Psoas muscle (tissue), 8 donors: ENCODE data around the gene NVL. TPM values are rescaled to one million over a fixed set of nuclear protein-coding genes. Genes with fewer than 3 reads are reported as not detected.

Source experiments
- ATAC-seq, 4 donors: fragments of 200-7000 bp; cut with Tn5 transposase; one replicate each; pipeline ENCODE4 v1.9.1; 2020; ENCODE audit warnings: moderate library complexity in 3 of 4, mild to moderate bottlenecking in 2 of 4
- DNase-seq, 2 donors: peaks; one replicate each; pipeline ENCODE4 v3.0.0-alpha.2; 2020
- H3K27ac ChIP-seq: fragments of 200-600 bp; one replicate; pipeline ENCODE4 v1.8.0; 2022
- H3K27me3 ChIP-seq, 3 donors: fragments of 200-600 bp in 1 of 3; one replicate each; pipeline versions ENCODE4 v1.6.1 to v1.8.0; 2013 to 2022; ENCODE audit warnings: low read length in 2 of 3, mild to moderate bottlenecking in 2 of 3, moderate library complexity in 1 of 3; ENCODE audit not compliant: insufficient read depth in 3 of 3
- H3K36me3 ChIP-seq, 2 donors: fragments of 200-600 bp in 1 of 2; one replicate each; pipeline versions ENCODE4 v1.6.1 to v1.8.0; 2013 to 2022; ENCODE audit warnings: low read depth in 1 of 2, mild to moderate bottlenecking in 1 of 2, moderate library complexity in 1 of 2; ENCODE audit not compliant: insufficient read depth in 1 of 2
- H3K4me1 ChIP-seq: fragments of 200-600 bp; one replicate; pipeline ENCODE4 v1.8.0; 2022
- H3K4me3 ChIP-seq: fragments of 200-600 bp; one replicate; pipeline ENCODE4 v1.8.0; 2022; ENCODE audit warnings: mild to moderate bottlenecking
- H3K9me3 ChIP-seq: fragments of 200-600 bp; one replicate; pipeline ENCODE4 v1.8.0; 2022
- CTCF ChIP-seq: fragments of 200-600 bp; IDR thresholded peaks from one replicate; pipeline ENCODE4 v1.8.0; 2022; ENCODE audit warnings: antibody characterized with exemption
- WGBS, 3 donors: extraction: QIAGEN DNeasy Blood & Tissue Kit; methylation state at CpG; one replicate each; pipeline versions ENCODE4 v1.1.6 to v1.1.7; 2013; 5-methylcytosine and 5-hydroxymethylcytosine counted together
- intact Hi-C, 2 donors: fragments of 100-400 bp; cut with DNase I; formaldehyde crosslinking; loops; one replicate each; pipeline versions ENCODE4 v1.11.0 to v1.14.2; 2022
- polyA plus RNA-seq, 3 donors: library from polyadenylated mRNA; stranded (reverse); fragments of 200-250 nt; gene quantifications; one replicate each; pipeline ENCODE4 v1.2.3, GENCODE V29; 2013
- total RNA-seq, 4 donors: library from RNA; stranded (reverse); fragmentation: NEBNext Ultra II Directional in 2 of 4; extraction: Animal tissue kit (Norgen Biotek cat#: 25700) in 2 of 4; gene quantifications; one replicate each; pipeline versions ENCODE4 v1.2.1 to v1.2.4, GENCODE V29; 2021 to 2023
- donor health status: healthy with polysubstance abuse.
- donor health status: DM: no; HTN: no; CAD: no; lungs with moderate emphysema.
- donor health status: Bipolar disorder and iron deficiency.
- donor health status: healthy.
- donor health status: DM: yes; HTN: yes; CAD: no.
- donor health status: DM: no; HTN: no; CAD: no.
- donor health status: DM: no; HTN: no; CAD: no.
- donor health status: DM: yes; HTN: yes; CAD: no.

Gene NVL
- total and polyA plus RNA-seq, 7 donors: 6.3 to 11.0 (median 8.2) TPM

- Histone ChIP-seq H3K36me3 (no peaks in the 10 kb centered on the region), H3K4me3 (no peak overlapping the region), H3K27ac (no peak overlapping the region), H3K27me3 (no peaks in the 10 kb centered on the region), H3K4me1 (peaks cover 15% of the 10 kb centered on the region), H3K9me3 (no peaks in the 10 kb centered on the region)
- WGBS, 3 donors: 38 to 50% (median 39%) methylated on average over 8 of the region's 8 CpGs
- DNase-seq: peak in 1 of 2 donors; percentile 35
- TF ChIP-seq CTCF: no peak
- intact Hi-C loops: no loop called here
- peak; percentile 30 to 82 (median 70) for ATAC-seq
Observed at GRCh38 chr1:224203243-224204016, 126.5 kb downstream of the NVL start.

GRCh38 chr1:224201853-224202252 is 128.1 kb downstream of the NVL start:
- DNase-seq (no peak), ATAC-seq (no peak)
- no peak overlapping the region for H3K27ac ChIP-seq
- H3K36me3 ChIP-seq: no peaks in the 10 kb centered on the region
- H3K4me1 ChIP-seq: peaks cover 15% of the 10 kb centered on the region
- intact Hi-C loops: no loop called here
- no peaks in the 10 kb centered on the region for H3K9me3 ChIP-seq
- no peaks in the 10 kb centered on the region for H3K27me3 ChIP-seq
- no peak for TF ChIP-seq CTCF
- no peak overlapping the region for H3K4me3 ChIP-seq
- 92 to 95% (median 94%) methylated on average over 4 of the region's 4 CpGs for WGBS, 3 donors

- H3K9me3 ChIP-seq: no peaks in the 10 kb centered on the region
Observed at GRCh38 chr1:224201383-224201782, 128.6 kb downstream of the NVL start.

GRCh38 chr1:224199679-224200078 is 130.3 kb downstream of the NVL start:
- TF ChIP-seq CTCF: no peak
- DNase-seq (no peak), ATAC-seq (no peak)
- Histone ChIP-seq H3K36me3 (no peaks in the 10 kb centered on the region), H3K9me3 (no peaks in the 10 kb centered on the region), H3K27me3 (no peaks in the 10 kb centered on the region), H3K4me3 (no peak overlapping the region), H3K4me1 (peaks cover 13% of the 10 kb centered on the region), H3K27ac (no peak overlapping the region)
- intact Hi-C loops: no loop called here
- WGBS, 3 donors: 76 to 84% (median 82%) methylated on average over 2 of the region's 2 CpGs

More at GRCh38 chr1:224201383-224201782, 128.6 kb downstream of the NVL start:
- DNase-seq: no peak
- no peaks in the 10 kb centered on the region for H3K27me3 ChIP-seq
- intact Hi-C loops: no loop called here
- TF ChIP-seq CTCF: no peak
- H3K4me3 ChIP-seq: no peak overlapping the region
- no peaks in the 10 kb centered on the region for H3K36me3 ChIP-seq
- WGBS, 3 donors: 81 to 90% (median 90%) methylated on average over 5 of the region's 5 CpGs
- ATAC-seq: no peak
- no peak overlapping the region for H3K27ac ChIP-seq
- peaks cover 15% of the 10 kb centered on the region for H3K4me1 ChIP-seq

- intact Hi-C loops: no loop called here
- Histone ChIP-seq H3K4me1 (peaks cover 2% of the 10 kb centered on the region), H3K27ac (no peak overlapping the region), H3K4me3 (no peak overlapping the region), H3K9me3 (no peaks in the 10 kb centered on the region), H3K27me3 (no peaks in the 10 kb centered on the region), H3K36me3 (peaks cover 0 to 6% of the 10 kb centered on the region in 2 donors)
- TF ChIP-seq CTCF: no peak
- DNase-seq: no peak
- WGBS, 3 donors: 89 to 93% (median 90%) methylated on average over 4 of the region's 4 CpGs
- no peak for ATAC-seq
Observed at GRCh38 chr1:224198572-224198971, 131.4 kb downstream of the NVL start.
